ENCODE data around the gene RNF213.

The RNF213 gene

DNA sequence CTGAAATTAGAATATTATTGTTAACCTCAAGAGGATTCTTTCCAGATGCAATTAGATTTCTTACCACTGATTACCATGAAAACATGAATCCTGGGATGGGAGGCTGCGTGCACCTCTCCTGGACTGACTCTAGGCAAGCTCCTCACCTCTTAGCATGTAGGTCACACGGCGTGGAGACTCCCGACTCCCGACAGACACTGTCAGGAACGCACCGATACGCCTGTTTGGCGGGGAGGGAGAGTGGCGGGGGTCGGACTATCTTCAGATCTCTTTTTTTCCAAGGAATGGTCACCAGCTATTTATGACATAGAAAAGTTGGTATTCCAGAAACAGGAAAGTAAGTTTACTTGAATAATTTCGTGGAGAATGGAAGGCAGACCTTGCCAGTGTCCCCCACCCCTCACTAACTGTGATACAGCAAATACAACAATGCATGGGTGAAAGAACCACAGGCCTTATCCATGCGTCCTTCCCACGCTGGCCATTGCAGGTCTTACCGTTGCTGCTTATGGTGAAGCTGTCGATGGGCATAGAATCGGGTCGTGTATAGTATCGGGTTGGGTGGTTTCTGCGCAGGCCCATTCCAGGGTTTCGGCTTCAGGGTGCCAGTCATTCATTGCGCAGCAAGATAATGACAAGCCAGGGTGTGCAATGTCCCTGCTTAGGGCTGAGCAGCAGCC, 91.7 kb downstream of the RNF213 start:
- no peak for DNase-seq (ENCODE audit: low read depth)

DNA sequence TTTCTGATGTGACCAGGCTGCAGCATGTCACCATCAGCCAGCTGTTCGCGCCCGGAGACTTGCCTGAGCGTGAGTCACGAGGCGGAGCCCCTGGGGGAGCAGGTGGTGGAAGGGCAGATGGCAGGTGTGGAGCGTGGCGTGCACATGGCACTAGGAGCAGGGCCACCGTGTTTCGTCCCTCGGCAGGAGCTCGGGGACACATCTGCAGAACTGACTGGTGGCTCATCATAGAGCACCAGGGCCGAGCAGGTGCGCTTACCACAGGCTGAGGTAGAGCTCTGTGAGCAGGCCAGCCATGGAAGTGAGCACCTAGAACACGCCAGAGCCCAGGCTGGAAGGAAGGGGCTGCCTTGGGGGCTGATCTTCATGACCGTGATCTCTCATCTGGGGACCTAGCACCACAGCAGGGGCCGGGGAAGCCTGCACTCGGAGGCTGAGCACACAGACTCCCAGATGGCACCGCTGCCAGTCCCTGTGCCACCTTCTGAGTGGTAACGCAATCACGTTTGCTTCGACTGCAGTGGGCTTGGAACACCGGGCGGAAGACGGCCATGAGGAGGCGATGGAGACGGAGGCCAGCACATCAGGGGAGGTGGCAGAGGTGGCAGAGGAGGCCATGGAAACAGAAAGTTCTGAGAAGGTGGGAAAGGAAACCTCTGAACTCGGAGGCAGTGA, 92.5 kb downstream of the RNF213 start:
- no peak for DNase-seq (ENCODE audit: low read depth)

- DNase-seq (ENCODE audit: low read depth) = no peak
These were observed 93.1 kb downstream of the RNF213 start for GRCh38 chr17:80353718-80354275.

DNA sequence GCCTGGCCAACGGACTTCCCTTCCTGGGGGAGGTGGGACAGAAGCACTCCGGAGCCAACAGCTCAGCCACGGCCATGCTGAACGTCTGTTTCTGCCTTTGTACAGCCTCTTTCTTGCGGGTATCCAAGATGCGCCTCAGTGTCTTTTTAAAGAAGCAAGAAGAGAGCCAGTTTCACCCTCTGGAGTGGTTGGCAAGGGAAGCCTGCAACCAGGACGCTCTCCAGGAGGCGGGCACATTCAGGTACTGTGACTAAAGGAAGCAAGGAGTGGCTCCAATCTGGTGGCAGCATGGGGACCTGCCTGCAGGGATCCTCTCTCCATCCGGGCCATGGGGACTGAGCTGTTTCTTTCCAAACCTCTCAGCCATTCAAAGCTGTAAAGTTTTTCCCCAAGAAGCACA, 93.7 kb downstream of the RNF213 start:
- DNase-seq (ENCODE audit: low read depth) = no peak

DNA sequence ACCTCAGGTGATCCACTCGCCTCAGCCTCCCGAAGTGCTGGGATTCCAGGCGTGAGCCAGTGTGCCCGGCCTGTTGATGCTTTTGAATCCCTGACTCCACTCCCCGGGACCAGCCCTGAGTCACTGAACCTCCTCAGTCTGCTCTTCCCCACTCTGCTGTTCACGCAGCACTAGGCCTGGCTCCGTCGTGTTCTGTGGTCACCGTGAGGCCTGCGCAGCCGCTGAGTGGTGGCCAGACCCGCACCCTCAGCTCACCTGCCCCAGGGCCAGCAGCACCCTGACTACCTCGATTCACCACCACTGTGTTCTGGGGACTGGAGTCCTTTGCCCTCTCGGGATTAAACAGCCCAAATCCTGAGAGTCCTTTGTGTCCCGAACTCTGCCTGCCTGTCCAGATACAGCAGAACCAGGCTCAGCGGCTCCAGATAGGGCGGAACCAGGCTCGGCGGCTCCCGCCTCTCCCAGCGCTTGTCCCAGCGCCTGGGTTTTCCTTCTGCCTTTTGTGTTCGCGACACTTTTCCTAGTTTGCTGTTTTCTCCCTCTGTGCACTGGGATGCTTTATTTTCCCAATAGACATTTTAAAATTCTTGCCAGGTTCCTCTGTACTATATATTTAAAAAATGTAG, 95.7 kb downstream of the RNF213 start:
- DNase-seq (ENCODE audit: low read depth) = no peak

DNA sequence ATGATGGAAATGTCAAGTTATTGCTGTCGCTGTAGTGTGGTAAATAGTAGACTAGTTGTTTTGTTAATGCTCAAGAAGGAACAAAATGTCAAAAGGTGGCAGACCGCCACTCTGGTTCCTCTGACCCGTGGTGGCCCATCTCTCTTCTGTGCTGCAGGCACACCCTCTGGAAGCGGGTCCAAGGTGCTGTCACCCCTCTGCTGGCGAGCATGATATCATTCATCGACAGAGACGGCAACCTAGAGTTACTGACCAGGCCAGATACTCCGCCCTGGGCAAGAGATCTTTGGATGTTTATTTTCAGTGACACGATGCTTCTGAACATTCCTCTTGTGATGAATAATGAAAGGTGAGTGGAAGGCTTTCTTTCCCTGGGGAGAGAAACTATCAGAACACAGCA, 97.5 kb downstream of the RNF213 start:
- no peak for DNase-seq (ENCODE audit: low read depth)

GRCh38 chr17:80358861-80359260, 98.2 kb downstream of the RNF213 start:
- DNase-seq (ENCODE audit: low read depth) = no peak

DNA sequence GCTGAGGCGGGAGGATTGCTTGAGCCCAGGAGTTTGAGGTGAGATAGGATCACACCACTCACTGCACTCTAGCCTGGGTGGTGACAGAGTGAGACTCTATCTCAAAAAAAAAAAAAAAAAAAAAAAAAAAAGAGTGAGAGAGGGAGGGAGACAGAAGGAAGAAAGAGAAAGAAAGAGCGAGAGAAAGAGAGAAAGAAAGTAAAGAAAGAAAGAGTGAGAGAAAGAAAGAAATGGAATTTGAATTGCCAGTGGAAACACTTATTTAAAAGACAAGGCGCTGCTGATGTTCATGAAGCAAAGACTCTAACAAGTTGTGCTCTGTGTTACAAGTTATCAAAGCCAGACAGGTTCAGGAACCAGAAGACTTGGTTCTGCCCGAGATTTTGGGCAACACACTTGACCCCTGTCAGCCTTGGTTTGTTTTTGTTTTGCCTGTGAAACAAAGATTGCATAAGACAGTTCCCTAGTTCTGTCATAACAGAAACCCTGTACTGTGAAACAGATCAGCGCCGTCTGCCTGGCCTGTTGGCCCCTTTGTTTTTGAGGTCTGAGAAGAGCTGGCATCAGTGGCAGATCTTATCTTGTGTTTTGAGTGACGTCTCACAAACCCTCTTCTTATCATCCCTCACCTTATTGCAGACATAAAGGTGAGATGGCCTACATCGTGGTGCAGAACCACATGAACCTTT, 98.9 kb downstream of the RNF213 start:
- DNase-seq (ENCODE audit: low read depth) = no peak

DNA sequence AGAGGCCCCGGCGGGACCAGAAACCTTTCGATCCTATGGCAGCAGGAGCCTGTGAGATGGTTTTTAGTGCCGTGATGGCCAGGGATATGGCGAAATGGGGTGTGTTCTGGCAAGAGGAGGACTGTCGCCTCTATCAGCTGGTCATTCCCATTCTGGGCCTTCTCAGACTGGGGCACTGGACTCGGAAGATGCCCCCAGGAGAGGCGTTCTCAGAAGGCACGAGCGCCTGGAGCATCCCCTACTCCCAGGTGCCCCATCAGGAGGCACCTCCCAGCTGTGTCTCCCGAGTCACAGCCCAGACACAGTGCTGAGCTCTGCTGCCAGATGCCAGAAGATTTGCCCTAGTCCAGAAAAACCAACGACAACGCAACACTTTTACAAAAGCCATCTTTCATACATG, 99.7 kb downstream of the RNF213 start:
- no peak for DNase-seq (ENCODE audit: low read depth)

DNA sequence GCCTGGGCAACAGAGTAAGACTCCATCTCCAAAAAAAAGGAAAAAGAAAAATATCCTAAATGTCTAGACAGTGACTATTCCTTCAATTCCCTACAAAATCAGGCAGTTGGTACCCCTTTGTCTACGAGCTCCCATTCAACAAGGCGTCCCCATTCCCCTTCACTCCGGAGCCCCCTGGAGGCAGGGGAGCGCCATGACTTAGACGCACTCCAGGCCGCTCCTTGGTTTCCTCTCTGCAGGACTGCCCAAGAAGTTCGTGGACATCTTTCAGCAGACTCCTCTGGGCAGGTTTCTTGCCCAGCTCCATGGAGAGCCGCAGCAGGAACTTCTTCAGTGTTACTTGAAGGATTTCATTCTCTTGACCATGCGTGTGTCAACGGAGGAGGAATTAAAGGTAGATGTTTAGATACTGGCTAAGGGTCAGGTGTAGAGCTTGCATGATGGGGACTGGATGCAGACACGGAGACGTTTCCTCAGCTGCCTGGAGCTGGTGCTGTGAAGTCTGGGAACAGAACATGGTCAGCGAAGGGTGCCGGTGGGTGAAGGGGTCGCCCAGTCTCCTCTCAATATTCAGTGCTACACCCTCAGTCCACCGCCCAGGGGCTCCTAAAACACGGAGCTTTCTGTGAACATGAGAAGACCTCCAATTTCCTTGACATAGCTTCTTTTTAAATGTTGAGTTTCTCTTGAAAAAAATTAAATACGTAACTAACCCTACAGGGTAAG, 101.0 kb downstream of the RNF213 start:
- DNase-seq (ENCODE audit: low read depth) = no peak

DNA sequence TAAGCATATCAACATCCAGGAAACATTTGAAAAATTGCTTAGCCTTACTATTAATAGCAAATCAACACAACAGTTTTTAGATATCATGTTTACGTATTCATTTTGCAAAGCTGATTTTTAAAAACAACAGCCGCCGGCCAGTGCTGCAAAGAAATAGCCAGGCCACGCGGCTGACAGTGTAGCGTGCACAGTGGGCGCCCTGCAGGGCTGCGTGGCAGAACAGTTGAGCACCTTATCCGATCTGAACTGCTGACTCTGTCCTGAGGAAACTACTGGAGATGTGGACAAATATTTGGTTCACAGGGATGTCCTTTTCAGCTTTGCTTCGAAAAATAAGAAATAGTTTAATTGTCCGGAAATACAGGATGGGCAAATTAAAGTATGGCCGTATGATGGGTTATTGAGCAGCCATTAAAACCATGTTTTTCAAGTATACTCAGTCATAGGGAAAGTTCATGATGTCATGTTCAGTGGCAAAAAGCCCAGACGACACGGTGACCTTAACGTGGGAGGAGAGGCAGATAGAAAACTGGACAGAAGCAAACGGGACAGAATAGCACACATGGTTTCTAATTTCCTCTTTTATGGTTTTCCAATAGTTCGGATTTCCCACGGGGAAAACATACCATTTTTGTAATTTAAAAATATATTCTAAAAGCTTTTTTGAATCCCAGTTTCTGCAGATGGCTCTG, 101.9 kb downstream of the RNF213 start:
- no peak for DNase-seq (ENCODE audit: low read depth)

DNA sequence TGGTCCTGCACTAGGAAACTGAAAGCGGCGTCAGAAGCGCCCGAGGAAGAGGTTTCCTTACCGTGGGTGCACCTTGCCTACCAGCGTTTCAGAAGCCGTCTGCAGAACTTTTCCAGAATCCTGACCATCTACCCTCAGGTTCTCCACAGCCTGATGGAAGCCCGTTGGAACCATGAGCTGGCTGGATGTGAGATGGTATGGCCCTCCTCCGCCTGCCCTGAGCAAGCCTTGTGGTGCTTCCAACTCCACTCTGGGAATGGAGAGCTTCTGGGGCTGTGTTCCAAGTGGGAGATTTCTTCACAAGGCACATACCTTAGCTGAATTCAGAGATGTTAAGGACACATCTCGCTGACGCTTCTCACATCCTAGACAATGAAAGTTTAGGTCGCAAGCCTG, 102.5 kb downstream of the RNF213 start:
- DNase-seq (ENCODE audit: low read depth) = no peak

DNA sequence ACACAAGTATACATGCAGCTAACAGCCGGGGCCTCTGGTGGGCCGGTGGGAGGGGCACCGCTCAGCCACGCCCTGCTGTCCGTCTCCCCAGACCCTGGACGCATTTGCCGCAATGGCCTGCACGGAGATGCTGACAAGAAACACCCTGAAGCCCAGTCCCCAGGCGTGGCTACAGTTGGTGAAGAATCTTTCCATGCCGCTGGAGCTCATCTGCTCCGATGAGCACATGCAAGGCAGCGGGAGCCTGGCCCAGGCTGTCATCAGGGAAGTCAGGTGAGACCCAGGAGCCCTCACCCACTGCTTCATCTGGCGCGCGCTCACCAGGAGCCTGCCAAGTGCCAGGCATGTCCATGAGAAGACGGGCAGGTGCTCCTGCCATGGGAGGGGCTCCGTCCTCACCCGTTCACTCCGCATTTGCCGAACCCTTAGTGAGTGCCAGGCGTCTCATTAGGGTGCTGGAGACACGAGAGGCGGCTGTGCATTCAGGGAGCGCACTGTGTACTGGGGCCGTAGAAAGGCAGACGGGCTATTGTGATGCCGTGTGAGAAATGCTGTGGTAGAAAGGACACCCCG, 103.0 kb downstream of the RNF213 start:
- DNase-seq (ENCODE audit: low read depth) = no peak

DNA sequence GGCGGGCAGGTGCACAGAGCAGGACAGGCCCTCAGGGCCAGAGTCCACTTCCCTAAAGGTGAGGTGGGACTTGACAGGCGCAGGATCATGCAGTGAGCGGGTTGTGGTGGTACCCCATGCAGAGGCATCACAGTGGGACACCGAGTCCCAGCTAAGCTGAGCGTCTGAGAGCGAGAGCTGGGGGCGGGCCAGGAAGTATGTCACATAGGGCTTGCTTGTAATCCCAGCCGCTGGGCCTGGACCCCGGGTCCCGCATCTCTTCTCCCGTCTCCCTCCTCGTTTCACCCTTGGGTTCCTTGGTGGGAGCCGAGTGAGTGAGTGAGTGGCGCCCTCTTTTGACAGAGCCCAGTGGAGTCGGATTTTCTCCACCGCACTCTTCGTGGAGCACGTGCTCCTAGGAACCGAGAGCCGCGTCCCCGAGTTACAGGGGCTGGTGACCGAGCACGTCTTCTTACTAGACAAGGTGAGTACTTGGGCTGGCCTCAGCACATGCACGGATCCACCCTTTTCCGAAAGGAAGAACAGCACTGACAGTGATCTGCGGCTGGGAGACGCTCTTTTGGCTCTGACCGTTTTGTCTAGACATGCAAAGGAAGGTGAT, 103.5 kb downstream of the RNF213 start:
- no peak for DNase-seq (ENCODE audit: low read depth)

DNA sequence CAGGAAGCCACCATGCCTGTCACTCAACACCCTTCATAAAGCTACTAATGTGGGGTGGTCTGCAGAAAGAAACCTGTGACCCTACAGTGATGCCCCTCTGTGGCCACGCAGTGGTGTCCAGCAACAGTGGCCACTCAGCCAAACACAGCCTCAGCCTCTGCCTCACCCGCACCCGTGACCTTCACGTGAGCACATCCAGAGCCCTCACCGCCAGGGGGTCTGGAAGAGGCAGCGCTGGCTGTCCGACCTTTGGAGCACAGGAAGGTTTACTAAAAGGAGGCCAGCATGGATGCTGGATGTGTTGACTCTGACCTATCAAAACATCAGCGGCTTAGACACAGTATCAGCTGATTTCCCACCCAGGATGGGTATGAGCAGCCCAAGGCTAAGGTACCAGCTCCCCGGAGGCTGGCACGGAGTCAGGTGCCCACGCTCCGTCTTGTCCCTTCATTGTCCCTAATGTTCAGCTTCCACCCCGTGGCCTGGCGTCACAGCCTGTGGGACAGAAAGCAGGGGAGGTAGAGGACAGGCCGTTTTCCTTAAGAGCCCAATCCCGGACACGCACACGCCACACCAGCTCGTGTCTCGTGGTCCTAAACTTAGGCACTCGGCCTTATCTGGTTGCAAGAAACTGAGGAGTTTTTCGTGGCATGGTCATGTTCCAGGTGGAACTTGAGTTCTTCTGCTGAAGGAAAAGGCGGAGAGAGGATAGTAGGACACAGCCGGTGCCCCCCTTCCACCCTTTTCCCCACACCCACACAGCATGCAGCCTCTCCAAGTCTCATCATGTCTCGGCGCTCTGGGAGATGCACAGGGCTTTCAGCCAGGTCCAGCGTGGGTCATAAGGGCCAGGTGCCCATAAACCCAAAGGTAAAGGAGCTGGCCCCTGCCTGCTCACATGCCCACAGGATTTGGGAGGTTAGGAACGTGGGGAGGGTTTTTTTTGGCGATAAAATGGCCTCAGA, 104.6 kb downstream of the RNF213 start:
- no peak for DNase-seq (ENCODE audit: low read depth)

- no peak for DNase-seq (ENCODE audit: low read depth)
These were observed 105.3 kb downstream of the RNF213 start for GRCh38 chr17:80365983-80366382.

- DNase-seq (ENCODE audit: low read depth) = no peak
These were observed 106.9 kb downstream of the RNF213 start for GRCh38 chr17:80367503-80367902.

DNA sequence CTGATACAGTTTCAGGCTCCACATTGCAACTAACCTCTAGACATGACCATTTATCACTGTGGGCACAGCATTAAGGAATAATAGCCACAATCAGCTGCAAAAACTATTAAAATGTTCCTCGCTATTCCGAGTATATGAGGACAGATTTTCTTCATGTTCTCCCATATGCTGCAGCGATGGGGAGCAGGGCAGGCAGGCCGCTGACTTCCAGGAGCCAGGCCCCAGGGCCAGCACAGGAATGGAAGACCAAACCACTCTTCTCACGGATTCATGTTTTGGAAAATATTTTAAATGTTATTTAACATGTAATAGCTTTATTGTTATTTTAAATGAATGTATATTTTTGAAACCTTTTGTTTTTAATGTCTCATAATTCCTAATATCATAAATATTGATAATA, 110.5 kb downstream of the RNF213 start:
- DNase-seq (ENCODE audit: low read depth) = no peak

DNA sequence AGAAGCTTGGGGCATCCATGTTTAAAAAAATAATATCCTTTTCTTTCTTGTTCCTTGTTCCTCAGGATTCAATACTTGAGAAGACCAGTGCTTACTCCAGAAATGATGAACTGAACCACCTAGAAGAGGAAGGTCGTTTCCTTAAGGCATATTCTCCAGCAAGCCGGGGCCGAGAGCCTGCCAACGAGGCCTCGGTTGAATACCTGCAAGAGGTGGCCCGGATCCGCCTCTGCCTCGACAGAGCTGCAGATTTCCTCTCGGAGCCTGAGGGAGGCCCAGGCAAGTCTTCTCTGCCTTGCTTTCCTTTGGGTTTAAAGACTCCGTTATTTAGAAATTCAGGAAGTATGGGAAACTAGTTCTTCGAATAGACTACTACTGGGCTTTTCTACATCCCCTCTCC, 111.8 kb downstream of the RNF213 start:
- no peak for DNase-seq (ENCODE audit: low read depth)

Measured in activated T-helper 1 cell treated with Interleukin-2 at 50 U/mL for 16 hours (primary cell).